Inflammatory macrophage treated with lipopolysaccharide for 4 hours (primary cell): ENCODE results near the gene ZNF732.
A peak's percentile ranks its signal among the peaks of the same experiment; 100 is the strongest.
"Not testable (repeated sequence)": the region's sequence is repeated elsewhere in the genome, so short reads cannot be mapped to it uniquely, and the experiment has no call there.

Experiments used
- DNase-seq: peaks from one replicate; pipeline ENCODE4 v3.0.0-alpha.2; 2020

ZNF732 gene

GRCh38 chr4:304969-305680 lies at the start of gene ZNF732:
Gene ZNF732, minus strand, starts transcription at chr4:305474. Its CDS starts 164 bp downstream, at chr4:305310.
- DNase-seq: no peak

- no peak for DNase-seq
Measured at GRCh38 chr4:340011-340410, 34.7 kb upstream of the ZNF732 start.

- DNase-seq: no peak
Measured at GRCh38 chr4:338759-339097, 33.5 kb upstream of the ZNF732 start.

GRCh38 chr4:337932-338758 lies 32.9 kb upstream of the ZNF732 start:
- DNase-seq: peak; percentile 10

DNA sequence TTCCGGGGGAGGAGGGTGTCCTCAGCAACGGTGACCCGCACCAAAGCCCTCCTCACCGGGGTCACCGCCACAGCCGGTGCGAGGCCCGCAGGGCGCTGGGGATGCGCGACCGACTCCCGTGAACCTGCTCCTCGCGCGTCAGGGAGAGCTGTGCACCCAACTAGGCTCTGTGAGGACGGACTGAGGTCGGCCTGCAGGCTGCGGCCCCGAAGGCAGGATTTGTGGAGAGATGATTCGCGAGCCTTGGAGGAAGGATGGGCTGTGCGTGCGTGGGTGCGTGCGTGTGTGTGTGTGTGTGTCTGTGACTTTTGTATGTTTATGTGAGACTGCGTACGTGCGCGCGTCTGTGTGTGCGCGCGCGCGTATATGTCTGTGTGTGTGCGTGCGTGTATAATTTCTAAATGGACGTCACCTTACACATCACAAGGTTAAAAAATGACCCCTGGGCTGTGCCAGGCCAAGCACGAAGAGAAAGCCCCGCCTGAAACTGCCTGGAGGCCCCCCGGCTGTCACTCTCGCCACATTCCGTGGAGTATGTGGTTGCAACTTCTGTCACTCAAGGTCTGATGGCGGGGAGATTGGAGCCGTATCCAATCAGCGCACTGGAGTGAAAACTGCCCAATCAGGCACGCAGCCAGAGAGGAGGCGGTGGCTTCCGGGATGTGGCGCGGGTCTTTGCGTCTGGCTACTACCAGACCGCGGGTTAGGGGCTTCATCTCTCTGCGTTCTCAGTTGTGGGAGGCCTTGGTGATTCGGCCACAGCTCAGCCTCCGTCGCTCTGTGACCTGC lies 32.1 kb upstream of the ZNF732 start, which contains the start of gene ZNF141:
ZNF141 (plus strand) TSS at position 672 of the 789 bp plus-strand sequence. CDS start 170 bp downstream, outside the sequence.
- peak; percentile 96 for DNase-seq

GRCh38 chr4:336893-337142 lies 31.5 kb upstream of the ZNF732 start:
- DNase-seq: peak; percentile 5

- no peak for DNase-seq
Measured at GRCh38 chr4:336099-336892, 31.0 kb upstream of the ZNF732 start.

- no peak for DNase-seq
Measured at GRCh38 chr4:335515-335914, 30.2 kb upstream of the ZNF732 start.

DNA sequence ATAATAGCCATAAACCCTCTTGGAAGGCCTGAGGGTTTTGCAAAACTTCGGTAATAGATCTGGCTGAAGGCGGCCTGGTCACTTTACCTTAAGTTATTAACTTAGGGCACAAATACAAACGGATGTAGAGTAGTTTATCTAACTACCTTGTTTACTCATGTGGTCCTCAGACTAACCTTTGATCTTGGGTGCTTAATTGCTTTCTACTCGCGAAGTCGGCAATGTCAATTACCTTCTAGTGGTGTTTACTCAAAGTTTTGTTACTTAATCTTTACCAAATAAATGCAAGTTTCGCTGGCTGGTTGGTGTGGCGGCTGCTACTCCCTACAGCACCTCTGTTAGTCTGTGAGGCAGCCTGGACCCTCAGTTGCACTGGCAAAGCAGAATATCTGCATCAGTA lies 23.5 kb upstream of the ZNF732 start:
- no peak for DNase-seq

GRCh38 chr4:314296-314903 lies 9.1 kb upstream of the ZNF732 start:
- DNase-seq: no peak

DNA sequence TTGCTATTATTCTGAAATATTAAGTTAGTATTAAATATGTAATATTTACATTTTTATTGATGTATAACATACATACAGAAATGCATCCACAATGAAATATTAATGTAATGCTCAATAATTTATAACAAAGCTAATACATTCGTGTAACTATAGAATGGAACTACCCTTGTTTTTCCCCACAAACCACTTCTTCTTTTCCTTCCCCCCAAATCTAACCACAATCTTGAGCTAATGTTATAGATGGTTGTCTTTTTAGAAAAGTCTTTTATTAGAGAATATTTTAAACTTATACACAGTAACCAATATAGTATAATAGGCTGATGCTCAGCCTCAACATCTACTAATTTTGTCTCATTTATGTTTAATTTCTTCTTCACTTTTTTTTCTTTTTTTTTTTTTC lies 4.5 kb upstream of the ZNF732 start:
- no peak for DNase-seq

GRCh38 chr4:306551-306961 lies 1.3 kb upstream of the ZNF732 start:
- DNase-seq: no peak

- not testable (repeated sequence) for DNase-seq
Measured at GRCh38 chr4:304516-304915, 758 bp downstream of the ZNF732 start.

DNA sequence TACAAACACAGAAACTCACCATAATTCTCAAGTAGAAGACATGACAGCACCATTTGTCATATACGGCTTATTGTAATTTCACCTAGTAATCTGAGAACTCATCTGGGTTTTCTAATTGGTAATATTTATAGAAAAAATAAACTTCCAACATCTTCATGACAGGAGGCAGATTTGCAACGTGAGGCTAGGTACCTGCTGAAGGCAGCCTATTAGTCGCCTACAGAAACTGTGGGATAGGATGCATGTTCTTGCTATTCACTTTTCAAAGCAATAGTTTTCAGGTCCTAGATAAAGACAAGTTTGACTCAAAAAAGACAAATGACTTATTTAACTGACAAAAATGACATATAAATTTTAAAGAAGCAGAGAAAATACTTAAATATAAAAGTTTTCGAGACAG lies 2.9 kb downstream of the ZNF732 start:
- DNase-seq: no peak

GRCh38 chr4:294732-295131 lies 10.5 kb downstream of the ZNF732 start:
- DNase-seq: no peak

- no peak for DNase-seq
Measured at GRCh38 chr4:288891-289290, 16.4 kb downstream of the ZNF732 start.

GRCh38 chr4:273309-274017 lies 31.8 kb downstream of the ZNF732 start:
- no peak for DNase-seq

DNA sequence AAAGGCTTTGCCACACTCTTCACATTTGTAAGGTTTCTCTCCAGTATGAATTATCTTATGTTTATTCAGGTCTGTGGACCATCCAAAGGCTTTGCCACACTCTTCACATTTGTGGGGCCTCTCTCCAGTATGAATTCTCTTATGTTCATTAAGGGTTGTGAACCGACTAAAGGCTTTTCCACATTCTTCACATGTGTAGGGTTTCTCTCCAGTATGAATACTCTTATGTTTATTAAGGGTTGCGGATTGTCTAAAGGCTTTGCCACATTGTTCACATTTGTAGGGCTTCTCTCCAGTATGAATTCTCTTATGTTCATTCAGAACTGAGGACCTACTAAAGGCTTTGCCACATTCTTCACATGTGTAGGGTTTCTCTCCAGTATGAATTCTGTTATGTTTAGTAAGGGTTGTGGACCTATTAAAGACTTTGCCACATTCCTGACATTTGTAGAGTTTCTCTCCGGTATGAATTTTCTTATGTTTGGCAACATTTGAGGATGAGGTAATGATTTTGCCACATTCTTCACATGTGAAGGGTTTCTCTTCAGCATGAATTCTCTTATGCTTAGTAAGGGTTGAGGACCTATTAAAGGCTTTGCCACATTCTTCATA lies 33.7 kb downstream of the ZNF732 start:
- no peak for DNase-seq

DNA sequence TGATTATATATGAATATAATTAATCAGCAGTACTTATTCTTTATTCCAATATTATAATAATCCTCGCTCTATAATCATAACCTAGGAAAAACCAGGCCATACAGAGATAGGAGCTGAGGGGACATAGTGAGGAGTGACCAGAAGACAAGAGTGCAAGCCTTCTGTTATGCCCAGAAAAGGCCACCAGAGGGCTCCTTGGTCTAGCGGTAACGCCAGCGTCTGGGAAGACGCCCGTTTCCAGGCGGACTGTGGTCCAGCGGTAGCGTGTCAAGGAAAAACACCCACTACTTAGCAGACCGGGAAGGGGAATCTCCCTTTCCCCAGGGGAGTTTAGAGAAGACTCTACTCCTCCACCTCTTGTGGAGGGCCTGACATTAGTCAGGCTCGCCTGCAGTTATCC lies 46.0 kb downstream of the ZNF732 start:
- DNase-seq: not testable (repeated sequence)

DNA sequence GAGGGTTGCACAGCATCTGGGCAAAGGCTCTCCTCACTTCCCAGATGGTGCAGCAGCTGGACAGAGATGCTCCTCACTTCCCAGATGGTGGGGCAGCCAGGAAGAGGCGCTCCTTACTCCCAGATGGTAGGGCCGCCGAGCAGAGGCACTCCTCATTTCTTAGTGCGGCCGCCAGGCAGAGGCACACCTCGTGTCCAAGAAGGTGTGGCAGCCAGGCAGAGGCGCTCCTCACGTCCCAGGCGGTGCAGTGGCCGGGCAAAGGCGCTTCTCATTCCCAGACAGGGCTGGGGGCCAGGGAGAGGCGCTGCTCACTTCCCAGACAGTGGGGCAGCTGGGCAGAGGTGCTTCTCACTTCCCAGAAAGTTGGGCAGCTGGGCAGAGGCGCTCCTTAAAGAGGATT lies 48.8 kb downstream of the ZNF732 start:
- DNase-seq: no peak
